Activated B cell treated with CpG ODN at 0.5 μM for 24 hours (primary cell): ENCODE measurements around the gene ZNF280B. TPM values are rescaled to one million over a fixed set of nuclear protein-coding genes. Genes with fewer than 3 reads are reported as not detected.

Source experiments
- ATAC-seq: fragments of 200-7000 bp; cut with Tn5 transposase; one replicate; pipeline ENCODE4 v1.10.0; 2021; ENCODE audit warnings: low read depth, mild to moderate bottlenecking, moderate library complexity
- CTCF ChIA-PET: fragments of 350-600 bp; sonication (Branson Sonifier 250); formaldehyde crosslinking; loops from one replicate; lab custom pipeline; 2021; ENCODE audit warnings: antibody characterized with exemption; lab: Charles Lee
- POLR2A ChIA-PET: fragments of 350-600 bp; sonication (Branson Sonifier 250); formaldehyde crosslinking; loops from one replicate; lab custom pipeline; 2021; ENCODE audit warnings: antibody characterized with exemption; lab: Charles Lee
- DNase-seq: peaks from one replicate; pipeline ENCODE4 v3.0.0; 2022
- H3K27ac Mint-ChIP-seq: one replicate; pipeline ENCODE4 v1.8.0; 2020; ENCODE audit warnings: mixed read lengths
- H3K27me3 Mint-ChIP-seq: one replicate; pipeline ENCODE4 v1.8.0; 2021; ENCODE audit warnings: mixed read lengths
- H3K36me3 Mint-ChIP-seq: one replicate; pipeline ENCODE4 v1.8.0; 2021; ENCODE audit warnings: low read depth, mixed read lengths
- H3K4me1 Mint-ChIP-seq: one replicate; pipeline ENCODE4 v1.8.0; 2021; ENCODE audit warnings: mixed read lengths
- H3K4me3 Mint-ChIP-seq: one replicate; pipeline ENCODE4 v1.8.0; 2020; ENCODE audit warnings: mild to moderate bottlenecking, mixed read lengths
- H3K9me3 Mint-ChIP-seq: one replicate; pipeline ENCODE4 v1.8.0; 2020; ENCODE audit warnings: mixed read lengths
- intact Hi-C: fragments of 100-400 bp; cut with micrococcal nuclease; formaldehyde crosslinking; loops from one replicate; pipeline ENCODE4 v1.15.1; 2024
- total RNA-seq: library from RNA; stranded (reverse); gene quantifications from 2 replicates; pipeline ENCODE4 v1.2.3, GENCODE V29; 2022
- TF ChIP-seq, protein P1 (sequence below): fragments of 200-600 bp; IDR thresholded peaks from one replicate; pipeline ENCODE4 v1.8.0; 2022; ENCODE audit warnings: antibody characterized with exemption, mild to moderate bottlenecking

The ZNF280B gene
- total RNA-seq, 1 donor from 2014 or later = 2.5 TPM

DNA sequence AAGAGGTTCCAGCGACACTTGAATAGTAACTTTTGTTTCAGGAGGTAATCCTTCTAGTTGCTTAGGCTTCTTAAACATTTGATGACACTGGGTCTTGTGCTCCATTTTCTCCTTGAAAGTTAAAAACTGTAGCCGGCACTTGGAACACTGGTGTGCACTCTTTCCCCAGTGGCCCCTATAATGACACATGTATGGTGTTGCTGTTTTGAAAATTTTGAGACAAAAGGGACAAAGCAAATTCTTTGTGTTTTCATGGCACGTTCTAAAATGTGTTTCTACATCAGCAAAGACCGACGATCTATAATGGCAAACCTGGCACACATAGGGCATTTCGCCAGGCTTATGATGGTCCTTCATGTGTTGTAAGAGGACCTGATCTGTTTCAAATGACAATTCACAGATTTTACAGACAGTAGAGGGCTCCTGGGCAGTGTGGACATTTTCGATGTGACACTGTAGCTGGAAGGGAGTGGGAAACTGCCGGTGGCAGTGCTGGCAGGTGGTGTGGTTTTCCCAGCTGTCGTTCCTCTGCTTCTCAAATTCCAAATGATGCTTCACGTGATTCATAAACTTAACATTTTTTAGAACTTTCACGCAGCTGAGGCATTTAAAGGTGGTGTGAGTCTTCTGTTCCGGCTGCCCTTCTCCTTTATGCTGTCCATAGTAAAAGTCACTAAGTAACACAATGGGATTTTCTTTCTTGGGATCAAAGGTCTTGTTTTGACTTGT is 20.5 kb downstream of the ZNF280B start:
- H3K36me3 Mint-ChIP-seq = peaks cover 42% of the 10 kb centered on the region
- ChIA-PET POLR2A (no interaction called here), CTCF (no interaction called here)
- no peak overlapping the region for H3K4me3 Mint-ChIP-seq
- intact Hi-C loops = loop anchor here (10.0 kb wide), 1 partner anchor 67 kb away; the partner anchor contains the start of gene PRAME
- TF ChIP-seq, protein P1, sequence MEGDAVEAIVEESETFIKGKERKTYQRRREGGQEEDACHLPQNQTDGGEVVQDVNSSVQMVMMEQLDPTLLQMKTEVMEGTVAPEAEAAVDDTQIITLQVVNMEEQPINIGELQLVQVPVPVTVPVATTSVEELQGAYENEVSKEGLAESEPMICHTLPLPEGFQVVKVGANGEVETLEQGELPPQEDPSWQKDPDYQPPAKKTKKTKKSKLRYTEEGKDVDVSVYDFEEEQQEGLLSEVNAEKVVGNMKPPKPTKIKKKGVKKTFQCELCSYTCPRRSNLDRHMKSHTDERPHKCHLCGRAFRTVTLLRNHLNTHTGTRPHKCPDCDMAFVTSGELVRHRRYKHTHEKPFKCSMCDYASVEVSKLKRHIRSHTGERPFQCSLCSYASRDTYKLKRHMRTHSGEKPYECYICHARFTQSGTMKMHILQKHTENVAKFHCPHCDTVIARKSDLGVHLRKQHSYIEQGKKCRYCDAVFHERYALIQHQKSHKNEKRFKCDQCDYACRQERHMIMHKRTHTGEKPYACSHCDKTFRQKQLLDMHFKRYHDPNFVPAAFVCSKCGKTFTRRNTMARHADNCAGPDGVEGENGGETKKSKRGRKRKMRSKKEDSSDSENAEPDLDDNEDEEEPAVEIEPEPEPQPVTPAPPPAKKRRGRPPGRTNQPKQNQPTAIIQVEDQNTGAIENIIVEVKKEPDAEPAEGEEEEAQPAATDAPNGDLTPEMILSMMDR = no peak
- DNase-seq (no peak), ATAC-seq (no peak)
- no peaks in the 10 kb centered on the region for H3K27me3 Mint-ChIP-seq
- H3K27ac Mint-ChIP-seq = no peak overlapping the region
- H3K4me1 Mint-ChIP-seq = peaks cover 2% of the 10 kb centered on the region
- no peaks in the 10 kb centered on the region for H3K9me3 Mint-ChIP-seq

DNA sequence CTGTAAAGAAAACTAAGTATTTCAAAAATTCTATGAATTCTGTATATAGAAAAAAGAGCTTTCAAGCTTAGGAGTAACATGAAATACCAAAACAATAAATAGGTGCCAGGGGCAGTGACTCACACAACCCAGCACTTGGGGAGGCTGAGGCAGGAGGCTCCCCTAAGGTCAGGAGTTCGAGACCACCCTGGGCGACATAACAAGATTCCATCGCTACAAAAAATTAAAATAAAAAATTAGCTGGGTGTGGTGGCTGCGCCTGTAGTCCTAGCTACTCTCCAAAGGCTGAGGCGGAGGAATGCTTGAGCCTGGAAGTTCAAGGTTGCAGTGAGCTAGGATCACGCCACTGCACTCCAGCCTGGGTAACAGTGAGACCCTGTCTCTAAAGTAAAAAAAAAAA is 21.5 kb downstream of the ZNF280B start:
- H3K27me3 Mint-ChIP-seq = no peaks in the 10 kb centered on the region
- CTCF ChIA-PET = no interaction called here
- H3K36me3 Mint-ChIP-seq = peaks cover 38% of the 10 kb centered on the region
- intact Hi-C loops = loop anchor here (10.0 kb wide), 1 partner anchor 68 kb away; the partner anchor contains the start of gene PRAME
- no peaks in the 10 kb centered on the region for H3K9me3 Mint-ChIP-seq
- no peak overlapping the region for H3K27ac Mint-ChIP-seq
- no peak for ATAC-seq
- peaks cover 5% of the 10 kb centered on the region for H3K4me1 Mint-ChIP-seq
- POLR2A ChIA-PET = no interaction called here
- H3K4me3 Mint-ChIP-seq = no peak overlapping the region
- TF ChIP-seq, protein P1 = no peak
- no peak for DNase-seq

DNA sequence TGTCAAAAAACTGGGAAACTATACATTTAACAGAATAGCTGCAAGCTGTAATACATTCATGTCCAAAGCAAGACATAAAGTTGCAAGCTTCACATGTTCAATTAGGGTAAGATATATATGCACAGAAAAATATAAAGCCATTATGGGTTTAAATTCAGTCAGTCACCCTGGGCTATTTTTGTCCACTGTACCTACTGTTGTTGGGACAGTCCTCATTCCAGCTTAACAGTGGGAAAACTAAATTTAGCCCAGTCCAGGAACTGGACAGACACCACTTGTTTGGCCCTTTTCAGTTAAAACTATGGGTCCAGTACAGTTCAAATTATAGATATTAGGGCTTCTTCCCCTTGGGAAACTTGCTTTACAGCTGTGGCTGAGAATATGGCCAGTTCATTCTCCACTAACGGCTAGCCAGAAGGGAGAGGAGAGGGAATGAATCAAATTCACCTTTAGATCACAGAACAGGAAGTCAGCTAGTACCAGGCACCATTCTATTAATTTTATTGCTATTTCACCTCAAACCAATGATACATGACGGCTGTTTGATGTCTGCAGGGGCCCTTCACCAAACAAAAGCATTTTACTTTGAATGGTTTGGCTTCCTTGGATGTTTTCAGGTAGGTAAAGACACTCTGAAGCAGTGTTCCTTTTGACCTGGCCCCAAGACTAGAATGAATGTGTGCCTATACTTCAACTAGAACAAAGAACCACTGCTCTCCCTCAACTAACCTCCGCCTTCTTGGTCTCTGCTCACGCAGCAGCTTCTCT is 22.2 kb downstream of the ZNF280B start:
- intact Hi-C loops = loop anchor here (10.0 kb wide), 1 partner anchor 68 kb away; the partner anchor contains the start of gene PRAME
- CTCF ChIA-PET = no interaction called here
- no peak overlapping the region for H3K27ac Mint-ChIP-seq

DNA sequence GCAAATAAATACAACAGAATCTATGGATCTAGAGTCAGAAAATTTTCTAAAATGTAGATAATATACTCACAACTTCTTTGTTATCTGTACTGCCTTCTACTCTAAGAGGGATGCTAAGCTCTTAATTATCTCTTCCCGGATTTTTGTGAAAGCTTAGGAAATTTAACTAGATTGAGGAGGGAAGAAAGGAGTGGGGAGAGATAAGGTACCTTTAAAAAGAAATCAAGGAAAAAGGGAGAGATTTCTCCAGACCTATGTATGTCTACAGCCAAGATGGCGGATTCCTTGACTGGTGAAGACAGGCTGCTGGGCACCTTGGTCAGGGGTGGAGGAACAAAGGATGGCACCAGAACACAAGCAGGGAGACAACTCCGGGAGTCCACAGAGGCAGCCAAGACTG is 23.0 kb downstream of the ZNF280B start:
- ChIA-PET POLR2A (no interaction called here), CTCF (no interaction called here)
- H3K36me3 Mint-ChIP-seq = peaks cover 26% of the 10 kb centered on the region
- no peak overlapping the region for H3K27ac Mint-ChIP-seq
- no peak overlapping the region for H3K4me3 Mint-ChIP-seq
- no peaks in the 10 kb centered on the region for H3K9me3 Mint-ChIP-seq
- TF ChIP-seq, protein P1 = no peak
- ATAC-seq = no peak
- DNase-seq = no peak
- H3K4me1 Mint-ChIP-seq = peaks cover 5% of the 10 kb centered on the region
- H3K27me3 Mint-ChIP-seq = no peaks in the 10 kb centered on the region
- intact Hi-C loops = loop anchor here (10.0 kb wide), 1 partner anchor 69 kb away; the partner anchor contains the start of gene PRAME

More for the DNA sequence above, 22.2 kb downstream of the ZNF280B start:
- no peak overlapping the region for H3K4me3 Mint-ChIP-seq
- ATAC-seq = no peak
- peaks cover 33% of the 10 kb centered on the region for H3K36me3 Mint-ChIP-seq
- TF ChIP-seq, protein P1 = no peak
- POLR2A ChIA-PET = no interaction called here
- DNase-seq = no peak
- no peaks in the 10 kb centered on the region for H3K9me3 Mint-ChIP-seq
- H3K27me3 Mint-ChIP-seq = no peaks in the 10 kb centered on the region
- H3K4me1 Mint-ChIP-seq = peaks cover 5% of the 10 kb centered on the region

DNA sequence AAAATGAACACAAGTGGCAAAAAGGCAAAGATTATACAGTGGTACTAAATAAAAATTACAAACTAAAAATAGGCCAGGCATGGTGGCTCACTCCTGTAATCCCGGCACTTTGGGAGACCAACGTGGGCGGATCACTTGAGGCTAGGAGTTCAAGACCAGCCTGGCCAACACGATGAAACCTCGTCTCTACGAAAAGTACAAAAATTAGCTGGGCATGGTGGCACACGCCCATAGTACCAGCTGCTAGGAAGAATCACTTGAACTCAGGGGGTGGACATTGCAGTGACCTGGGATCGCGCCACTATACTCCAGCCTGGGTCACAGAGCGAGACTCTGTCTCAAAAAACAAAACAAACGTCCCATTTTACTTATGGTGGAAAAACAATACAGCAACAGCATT is 24.5 kb downstream of the ZNF280B start:
- H3K9me3 Mint-ChIP-seq = no peaks in the 10 kb centered on the region
- intact Hi-C loops = loop anchor here (10.0 kb wide), 1 partner anchor 71 kb away; the partner anchor contains the start of gene PRAME
- DNase-seq = no peak
- CTCF ChIA-PET = no interaction called here
- POLR2A ChIA-PET = no interaction called here
- ATAC-seq = no peak
- no peaks in the 10 kb centered on the region for H3K27me3 Mint-ChIP-seq
- no peak overlapping the region for H3K27ac Mint-ChIP-seq
- H3K36me3 Mint-ChIP-seq = peaks cover 21% of the 10 kb centered on the region
- TF ChIP-seq, protein P1 = no peak
- H3K4me3 Mint-ChIP-seq = no peak overlapping the region
- peaks cover 2% of the 10 kb centered on the region for H3K4me1 Mint-ChIP-seq
